ENCODE measurements around the gene MROH2A.

Gene MROH2A

GRCh38 chr2:233817995-233818638 lies 40.0 kb downstream of the MROH2A start:
- DNase-seq (ENCODE audit: extremely low read depth in 1 of 2, low read depth in 1 of 2): no peak

GRCh38 chr2:233818639-233819621 lies 40.8 kb downstream of the MROH2A start:
- DNase-seq (ENCODE audit: extremely low read depth in 1 of 2, low read depth in 1 of 2): no peak

GRCh38 chr2:233819884-233820773 lies 42.0 kb downstream of the MROH2A start:
- DNase-seq (ENCODE audit: extremely low read depth in 1 of 2, low read depth in 1 of 2): no peak

- no peak for DNase-seq (ENCODE audit: extremely low read depth in 1 of 2, low read depth in 1 of 2)
Observed at GRCh38 chr2:233820774-233821105, 42.6 kb downstream of the MROH2A start.

GRCh38 chr2:233821196-233821595 lies 43.1 kb downstream of the MROH2A start:
- no peak for DNase-seq (ENCODE audit: extremely low read depth in 1 of 2, low read depth in 1 of 2)

- DNase-seq (ENCODE audit: extremely low read depth in 1 of 2, low read depth in 1 of 2): no peak
Observed at GRCh38 chr2:233821709-233822100, 43.6 kb downstream of the MROH2A start.

GRCh38 chr2:233822101-233822771 lies 44.1 kb downstream of the MROH2A start:
- no peak for DNase-seq (ENCODE audit: extremely low read depth in 1 of 2, low read depth in 1 of 2)

- no peak for DNase-seq (ENCODE audit: extremely low read depth in 1 of 2, low read depth in 1 of 2)
Observed at GRCh38 chr2:233822781-233823730, 44.9 kb downstream of the MROH2A start.

- no peak for DNase-seq (ENCODE audit: extremely low read depth in 1 of 2, low read depth in 1 of 2)
Observed at GRCh38 chr2:233823731-233824121, 45.6 kb downstream of the MROH2A start.

GRCh38 chr2:233824373-233824772 lies 46.2 kb downstream of the MROH2A start:
- no peak for DNase-seq (ENCODE audit: extremely low read depth in 1 of 2, low read depth in 1 of 2)

GRCh38 chr2:233828546-233829192 lies 50.5 kb downstream of the MROH2A start:
- DNase-seq (ENCODE audit: extremely low read depth in 1 of 2, low read depth in 1 of 2): no peak

- DNase-seq (ENCODE audit: extremely low read depth in 1 of 2, low read depth in 1 of 2): no peak
Observed at GRCh38 chr2:233829193-233830110, 51.3 kb downstream of the MROH2A start.

- no peak for DNase-seq (ENCODE audit: extremely low read depth in 1 of 2, low read depth in 1 of 2)
Observed at GRCh38 chr2:233830111-233830802, 52.1 kb downstream of the MROH2A start.

GRCh38 chr2:233831011-233831721 lies 53.0 kb downstream of the MROH2A start:
- no peak for DNase-seq (ENCODE audit: extremely low read depth in 1 of 2, low read depth in 1 of 2)

- DNase-seq (ENCODE audit: extremely low read depth in 1 of 2, low read depth in 1 of 2): no peak
Observed at GRCh38 chr2:233831861-233832260, 53.7 kb downstream of the MROH2A start.

GRCh38 chr2:233832414-233832813 lies 54.3 kb downstream of the MROH2A start:
- no peak for DNase-seq (ENCODE audit: extremely low read depth in 1 of 2, low read depth in 1 of 2)

- no peak for DNase-seq (ENCODE audit: extremely low read depth in 1 of 2, low read depth in 1 of 2)
Observed at GRCh38 chr2:233832869-233833311, 54.8 kb downstream of the MROH2A start.
